ENCODE results near the gene CLCN6.
A peak's percentile ranks its signal among the peaks of the same experiment; 100 is the strongest.

Gene CLCN6

DNA sequence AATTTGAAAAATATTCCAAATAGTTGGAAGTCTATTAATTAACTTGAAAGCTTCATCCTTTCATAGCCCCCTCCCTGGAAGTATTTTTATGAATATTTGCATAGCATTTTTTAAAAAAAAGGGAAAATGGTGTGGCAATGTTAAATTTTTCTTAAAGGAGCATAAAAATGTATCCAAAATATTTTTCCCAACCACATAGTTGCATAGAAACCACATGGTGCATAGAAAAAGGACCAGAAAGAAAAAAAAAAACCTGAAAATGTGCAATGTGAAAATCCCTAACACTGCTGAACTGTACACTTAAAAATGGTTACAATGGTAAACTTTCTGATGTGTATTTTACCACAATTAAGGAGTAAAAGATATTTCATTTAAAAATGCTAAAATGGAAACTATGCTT lies 36.0 kb upstream of the CLCN6 start:
- peaks cover 7% of the 10 kb centered on the region for H3K27me3 Mint-ChIP-seq
- H3K4me3 Mint-ChIP-seq = no peak overlapping the region
- peaks cover 11% of the 10 kb centered on the region for H3K4me1 Mint-ChIP-seq (ENCODE audit: low read depth)
- intact Hi-C loops (cut with micrococcal nuclease) = no loop called here
- no peaks in the 10 kb centered on the region for H3K36me3 Mint-ChIP-seq (ENCODE audit: low read depth)
- H3K27ac Mint-ChIP-seq = no peak overlapping the region
- no peaks in the 10 kb centered on the region for H3K9me3 Mint-ChIP-seq

DNA sequence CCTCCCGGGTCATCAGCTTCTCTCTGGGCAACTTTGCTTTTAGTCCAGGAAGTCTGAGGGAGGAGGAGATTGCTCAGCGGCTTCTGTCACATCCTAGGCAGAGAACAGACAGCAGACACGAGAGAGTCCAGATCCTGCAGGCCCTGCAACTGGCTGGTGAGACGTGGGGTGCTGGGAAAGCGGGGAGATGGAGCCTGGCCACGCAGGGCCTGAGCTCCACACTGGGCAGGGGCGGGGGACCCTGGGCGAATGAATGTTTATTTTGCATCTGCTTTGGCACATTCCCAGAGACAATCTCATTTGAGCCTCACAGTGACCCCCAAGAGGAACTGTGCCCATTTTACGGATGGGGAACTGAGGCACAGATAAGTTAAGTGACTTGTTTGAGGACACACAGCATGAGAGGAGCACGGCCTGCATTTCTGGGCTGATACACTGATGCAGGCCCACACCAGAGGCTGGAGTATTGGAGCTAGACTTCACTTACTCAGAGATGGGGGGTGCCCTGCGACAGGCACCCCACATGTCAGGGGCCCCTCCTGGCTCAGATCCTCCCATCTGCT lies 34.4 kb upstream of the CLCN6 start:
- peaks cover 11% of the 10 kb centered on the region for H3K4me1 Mint-ChIP-seq (ENCODE audit: low read depth)
- peaks cover 6% of the 10 kb centered on the region for H3K27me3 Mint-ChIP-seq
- H3K4me3 Mint-ChIP-seq = no peak overlapping the region
- H3K36me3 Mint-ChIP-seq (ENCODE audit: low read depth) = no peaks in the 10 kb centered on the region
- intact Hi-C loops (cut with micrococcal nuclease) = no loop called here
- H3K27ac Mint-ChIP-seq = no peak overlapping the region
- H3K9me3 Mint-ChIP-seq = no peaks in the 10 kb centered on the region

DNA sequence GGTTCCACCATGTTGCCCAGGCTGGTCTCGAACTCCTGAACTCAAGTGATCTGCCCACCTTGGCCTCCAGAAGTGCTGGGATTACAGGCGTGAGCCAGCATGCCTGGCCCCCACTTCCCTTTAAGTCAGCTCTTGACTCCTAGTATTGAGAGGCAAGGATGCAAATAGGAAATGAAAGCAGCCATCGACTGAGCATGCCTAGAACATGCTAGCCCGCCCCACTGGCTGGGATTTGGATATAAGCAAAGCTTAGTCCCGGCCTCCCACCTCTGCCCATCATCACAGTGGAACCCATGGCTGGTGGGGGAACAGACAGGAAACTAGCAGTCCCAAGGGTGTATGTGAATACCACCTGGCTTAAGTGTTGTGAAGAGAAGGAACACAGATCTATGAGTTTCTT lies 33.5 kb upstream of the CLCN6 start:
- Mint-ChIP-seq H3K9me3 (no peaks in the 10 kb centered on the region), H3K36me3 (ENCODE audit: low read depth) (no peaks in the 10 kb centered on the region), H3K27me3 (peaks cover 4% of the 10 kb centered on the region), H3K4me3 (no peak overlapping the region), H3K27ac (peak overlapping the region; percentile 59), H3K4me1 (ENCODE audit: low read depth) (peaks cover 11% of the 10 kb centered on the region)
- intact Hi-C loops (cut with micrococcal nuclease) = no loop called here

DNA sequence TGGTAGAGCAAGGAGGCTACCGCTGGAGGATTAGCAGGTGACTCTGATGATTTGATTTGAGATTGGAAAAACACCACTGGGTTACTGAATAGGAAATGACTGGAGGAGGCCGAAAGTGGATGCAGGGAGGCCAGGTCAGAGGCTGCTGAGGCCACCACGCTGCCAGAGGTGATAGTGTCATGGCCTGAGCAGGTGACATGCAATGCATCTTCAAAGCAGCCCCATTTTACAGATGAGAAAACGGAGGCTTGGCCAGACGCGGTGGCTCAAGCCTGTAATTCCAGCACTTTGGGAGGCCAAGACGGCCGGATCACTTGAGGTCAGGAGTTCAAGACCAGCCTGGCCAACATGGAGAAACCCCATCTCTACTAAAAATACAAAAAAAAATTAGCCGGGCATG lies 31.2 kb upstream of the CLCN6 start:
- Mint-ChIP-seq H3K4me3 (no peak overlapping the region), H3K27ac (no peak overlapping the region), H3K27me3 (peaks cover 4% of the 10 kb centered on the region), H3K4me1 (ENCODE audit: low read depth) (peaks cover 6% of the 10 kb centered on the region), H3K9me3 (no peaks in the 10 kb centered on the region), H3K36me3 (ENCODE audit: low read depth) (no peaks in the 10 kb centered on the region)
- intact Hi-C loops (cut with micrococcal nuclease) = no loop called here

DNA sequence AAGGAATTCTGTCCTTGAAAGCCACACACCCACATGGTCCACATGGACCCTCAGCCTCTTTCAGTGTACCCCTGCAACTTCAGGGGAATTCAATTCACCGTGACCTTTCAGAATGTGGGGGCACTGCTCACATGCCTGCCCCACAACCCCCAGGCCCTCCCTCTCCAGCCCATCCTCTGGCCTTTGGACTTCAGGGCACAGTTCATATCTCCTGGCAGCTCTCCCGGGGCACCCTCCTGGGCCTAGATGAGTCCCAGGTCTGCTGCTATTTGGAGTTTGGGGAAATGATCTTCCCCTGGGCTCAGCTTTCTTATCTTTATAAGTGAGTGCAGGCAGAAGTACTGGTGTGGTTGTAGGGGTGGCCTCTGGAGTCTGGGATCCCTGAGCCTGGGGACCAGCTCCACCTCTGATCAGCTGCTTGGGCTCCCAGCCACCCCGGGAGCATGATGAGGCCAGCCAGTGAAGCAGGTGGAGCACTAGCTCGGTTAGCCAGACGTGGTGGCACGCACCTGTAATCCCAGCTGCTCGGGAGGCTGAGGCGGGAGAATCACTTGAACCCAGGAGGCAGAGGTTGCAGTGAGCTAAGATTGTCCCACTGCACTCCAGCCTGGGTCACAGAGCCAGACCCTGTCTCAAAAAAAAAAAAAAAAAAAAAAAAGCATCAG lies 28.2 kb upstream of the CLCN6 start:
- no peaks in the 10 kb centered on the region for H3K36me3 Mint-ChIP-seq (ENCODE audit: low read depth)
- no peaks in the 10 kb centered on the region for H3K4me1 Mint-ChIP-seq (ENCODE audit: low read depth)
- peaks cover 7% of the 10 kb centered on the region for H3K27me3 Mint-ChIP-seq
- no peak overlapping the region for H3K4me3 Mint-ChIP-seq
- no peak overlapping the region for H3K27ac Mint-ChIP-seq
- no peaks in the 10 kb centered on the region for H3K9me3 Mint-ChIP-seq
- intact Hi-C loops (cut with micrococcal nuclease) = no loop called here

DNA sequence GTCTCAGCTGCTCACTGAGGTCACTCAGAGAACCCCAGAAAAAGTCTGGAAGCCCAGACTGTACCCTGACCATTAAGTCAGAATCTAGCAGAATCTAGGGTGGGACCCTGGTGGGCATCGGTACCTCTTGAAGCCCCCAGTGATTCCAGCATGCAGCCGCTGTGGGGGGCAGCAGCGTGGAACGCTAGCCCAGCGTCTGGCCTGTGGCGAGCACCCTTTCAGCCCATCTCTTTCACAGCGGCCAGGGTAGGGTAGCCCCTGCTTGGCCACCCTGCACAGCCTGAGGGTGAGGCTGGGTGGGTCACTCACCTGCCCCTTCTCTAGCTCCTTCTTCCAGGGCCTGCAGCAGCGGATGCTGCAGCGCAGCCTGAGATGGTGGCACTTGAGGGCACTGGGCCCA lies 27.7 kb upstream of the CLCN6 start:
- Mint-ChIP-seq H3K36me3 (ENCODE audit: low read depth) (no peaks in the 10 kb centered on the region), H3K4me1 (ENCODE audit: low read depth) (no peaks in the 10 kb centered on the region), H3K27ac (no peak overlapping the region), H3K4me3 (no peak overlapping the region), H3K9me3 (no peaks in the 10 kb centered on the region), H3K27me3 (peaks cover 7% of the 10 kb centered on the region)
- intact Hi-C loops (cut with micrococcal nuclease) = no loop called here

DNA sequence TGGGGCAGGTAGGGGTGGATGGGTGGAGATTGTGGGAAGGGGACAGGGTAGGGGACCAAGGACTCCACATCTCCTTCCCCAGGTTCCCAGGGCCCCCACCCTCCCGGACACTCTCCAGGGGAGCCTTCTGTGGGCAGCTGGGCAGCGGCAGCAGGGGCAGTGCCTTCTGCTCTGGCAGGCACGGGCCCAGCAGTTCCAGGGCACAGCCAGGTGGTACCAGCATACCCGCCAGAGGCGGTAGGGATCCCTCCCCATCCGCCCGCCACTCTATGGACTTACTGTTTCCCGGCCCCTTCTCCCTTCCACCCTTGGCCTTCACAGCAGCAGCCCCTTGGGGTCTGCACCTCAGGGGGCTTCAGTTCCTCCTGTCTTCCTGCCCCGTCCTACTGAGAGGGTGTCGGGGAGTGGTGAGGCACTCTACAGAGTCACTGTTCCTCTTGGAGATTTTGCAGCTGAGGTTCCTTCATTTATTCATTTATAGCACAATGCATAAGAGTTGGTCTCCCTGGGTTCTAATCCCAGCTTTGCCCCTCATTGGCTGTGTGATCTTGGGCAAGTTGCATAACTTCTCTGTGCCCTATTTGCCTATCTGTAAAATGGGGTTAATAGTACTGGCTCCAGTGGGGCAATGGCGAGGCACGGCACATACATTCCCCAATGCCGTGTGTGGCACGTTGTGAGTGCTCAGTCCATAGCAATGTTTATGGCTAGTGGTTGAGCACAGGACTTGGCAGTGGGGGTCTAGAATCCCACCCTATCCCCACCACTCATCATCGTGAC lies 27.0 kb upstream of the CLCN6 start:
- intact Hi-C loops (cut with micrococcal nuclease) = no loop called here
- H3K9me3 Mint-ChIP-seq = no peaks in the 10 kb centered on the region
- H3K4me3 Mint-ChIP-seq = no peak overlapping the region
- peak overlapping the region; percentile 50 for H3K27ac Mint-ChIP-seq
- H3K36me3 Mint-ChIP-seq (ENCODE audit: low read depth) = no peaks in the 10 kb centered on the region
- no peaks in the 10 kb centered on the region for H3K4me1 Mint-ChIP-seq (ENCODE audit: low read depth)
- peaks cover 7% of the 10 kb centered on the region for H3K27me3 Mint-ChIP-seq

DNA sequence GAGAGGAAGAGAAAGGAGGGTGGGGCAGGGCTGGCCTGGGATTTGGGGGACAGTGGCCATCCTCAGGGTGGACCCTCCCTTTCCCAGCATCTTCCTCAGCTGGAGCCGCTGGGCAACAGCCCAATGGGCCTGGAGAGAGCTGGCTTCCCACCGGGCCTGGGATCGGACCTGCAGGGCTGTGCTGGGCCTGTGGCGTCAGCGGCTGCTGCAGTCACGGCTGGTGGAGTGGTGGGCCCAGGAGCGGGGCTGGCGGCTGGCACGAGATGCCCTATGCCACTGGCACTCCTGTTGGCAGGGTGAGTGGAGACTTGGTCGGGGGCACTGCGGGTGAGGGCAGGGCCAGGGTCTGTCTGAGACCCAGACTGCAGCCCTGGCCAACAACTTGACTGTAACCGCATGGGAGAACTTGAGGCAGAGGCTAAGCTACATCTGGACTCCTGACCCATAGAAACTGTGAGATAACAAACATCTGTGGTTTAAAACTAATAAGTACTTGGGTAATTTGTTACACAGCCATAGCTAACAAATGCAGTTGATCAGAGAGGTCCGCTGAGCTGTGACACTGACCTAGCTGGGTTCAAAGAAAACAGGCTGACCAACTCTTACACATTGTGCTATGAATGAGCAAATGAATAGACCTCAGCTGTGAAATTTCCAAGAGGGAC lies 26.1 kb upstream of the CLCN6 start:
- no peak overlapping the region for H3K27ac Mint-ChIP-seq
- peaks cover 4% of the 10 kb centered on the region for H3K4me1 Mint-ChIP-seq (ENCODE audit: low read depth)
- intact Hi-C loops (cut with micrococcal nuclease) = no loop called here
- no peaks in the 10 kb centered on the region for H3K9me3 Mint-ChIP-seq
- no peaks in the 10 kb centered on the region for H3K36me3 Mint-ChIP-seq (ENCODE audit: low read depth)
- no peak overlapping the region for H3K4me3 Mint-ChIP-seq
- H3K27me3 Mint-ChIP-seq = peaks cover 7% of the 10 kb centered on the region

DNA sequence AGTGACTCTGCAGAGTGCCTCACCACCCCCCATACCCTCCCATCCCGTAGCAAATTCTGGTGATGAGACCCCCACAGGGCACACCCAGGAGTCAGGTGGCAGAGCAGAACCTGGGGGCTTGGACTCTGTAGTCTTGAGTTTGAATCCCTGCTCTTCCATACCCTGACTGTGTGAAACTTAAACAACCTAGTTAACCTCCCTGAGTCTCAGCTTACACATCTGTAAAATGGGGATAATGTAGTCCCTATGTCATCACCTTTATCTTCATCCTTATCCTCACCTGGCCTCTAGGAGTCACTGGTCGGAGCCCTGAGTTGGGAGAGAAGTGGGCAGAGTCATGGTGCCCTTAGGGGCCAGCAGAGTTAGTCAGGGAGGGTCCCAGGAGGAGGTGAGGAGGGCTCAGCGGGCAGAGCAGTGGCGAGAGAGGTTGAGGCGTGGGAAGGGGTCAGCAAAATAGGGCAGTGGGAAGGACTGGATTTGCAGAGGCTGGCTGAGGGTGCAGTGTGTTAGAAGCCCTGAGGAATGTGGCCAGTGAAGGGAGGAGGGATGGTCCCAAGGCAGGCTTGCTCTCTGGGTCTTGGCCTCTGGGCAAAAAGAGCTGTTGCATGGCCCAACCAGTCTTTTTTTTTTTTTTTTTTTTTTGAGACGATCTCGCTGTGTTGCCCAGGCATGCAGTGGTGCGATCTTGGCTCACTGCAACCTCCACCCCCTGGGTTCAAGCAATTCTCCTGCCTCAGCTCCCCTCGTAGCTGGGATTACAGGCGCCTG lies 25.4 kb upstream of the CLCN6 start:
- Mint-ChIP-seq H3K4me3 (no peak overlapping the region), H3K9me3 (no peaks in the 10 kb centered on the region), H3K4me1 (ENCODE audit: low read depth) (peaks cover 12% of the 10 kb centered on the region), H3K27ac (no peak overlapping the region), H3K36me3 (ENCODE audit: low read depth) (no peaks in the 10 kb centered on the region), H3K27me3 (peaks cover 10% of the 10 kb centered on the region)
- intact Hi-C loops (cut with micrococcal nuclease) = no loop called here

DNA sequence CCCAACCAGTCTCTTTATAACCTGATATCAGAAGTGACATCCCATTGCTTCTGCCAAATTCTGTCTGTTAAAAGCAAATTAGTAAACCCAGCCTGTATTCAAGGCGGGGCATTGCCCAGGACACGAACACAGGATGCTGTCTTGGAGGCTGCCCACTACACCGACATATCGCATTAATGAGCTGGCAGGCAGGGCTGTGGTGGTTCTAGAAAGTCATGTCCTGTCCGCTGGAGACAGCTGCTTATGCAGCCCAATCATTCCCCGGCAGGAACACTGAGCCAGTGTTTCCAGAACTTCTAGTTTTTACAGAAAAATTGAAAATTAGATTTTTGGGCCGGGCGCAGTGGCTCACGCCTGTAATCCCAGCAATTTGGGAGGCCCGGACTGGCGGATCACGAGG lies 24.7 kb upstream of the CLCN6 start:
- Mint-ChIP-seq H3K27me3 (peaks cover 10% of the 10 kb centered on the region), H3K36me3 (ENCODE audit: low read depth) (no peaks in the 10 kb centered on the region), H3K27ac (no peak overlapping the region), H3K4me1 (ENCODE audit: low read depth) (peaks cover 14% of the 10 kb centered on the region), H3K9me3 (no peaks in the 10 kb centered on the region), H3K4me3 (no peak overlapping the region)
- intact Hi-C loops (cut with micrococcal nuclease) = no loop called here

DNA sequence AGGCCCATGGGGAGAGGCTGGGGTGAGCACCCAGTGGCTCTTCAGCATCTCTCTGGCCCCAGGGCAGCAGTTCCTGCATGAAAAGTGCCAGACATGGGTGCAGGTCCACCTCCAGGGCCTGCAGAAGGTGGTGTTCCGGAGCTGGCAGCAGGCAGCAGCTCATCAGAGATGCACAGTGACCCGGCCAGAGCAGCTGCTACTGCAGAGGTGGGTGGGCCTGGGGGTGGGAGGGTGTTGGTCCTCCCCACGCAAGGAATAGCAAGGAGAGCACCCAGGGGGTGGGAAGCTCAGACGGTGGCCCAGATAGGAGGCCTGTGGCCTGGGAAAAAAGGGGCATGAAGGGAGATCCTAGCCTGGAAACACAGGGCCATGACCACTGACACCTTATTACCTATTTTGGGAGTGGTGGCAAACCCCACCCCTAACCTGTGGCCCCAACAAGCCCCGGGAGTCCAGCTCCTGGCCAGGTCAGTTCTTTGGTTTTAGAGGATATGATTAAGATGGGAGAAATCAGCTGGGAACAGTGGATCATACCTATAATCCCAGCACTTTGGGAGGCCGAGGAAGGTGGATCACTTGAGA lies 23.8 kb upstream of the CLCN6 start:
- H3K9me3 Mint-ChIP-seq = no peaks in the 10 kb centered on the region
- H3K27me3 Mint-ChIP-seq = peaks cover 10% of the 10 kb centered on the region
- peaks cover 20% of the 10 kb centered on the region for H3K4me1 Mint-ChIP-seq (ENCODE audit: low read depth)
- intact Hi-C loops (cut with micrococcal nuclease) = no loop called here
- H3K4me3 Mint-ChIP-seq = no peak overlapping the region
- H3K36me3 Mint-ChIP-seq (ENCODE audit: low read depth) = no peaks in the 10 kb centered on the region
- no peak overlapping the region for H3K27ac Mint-ChIP-seq

DNA sequence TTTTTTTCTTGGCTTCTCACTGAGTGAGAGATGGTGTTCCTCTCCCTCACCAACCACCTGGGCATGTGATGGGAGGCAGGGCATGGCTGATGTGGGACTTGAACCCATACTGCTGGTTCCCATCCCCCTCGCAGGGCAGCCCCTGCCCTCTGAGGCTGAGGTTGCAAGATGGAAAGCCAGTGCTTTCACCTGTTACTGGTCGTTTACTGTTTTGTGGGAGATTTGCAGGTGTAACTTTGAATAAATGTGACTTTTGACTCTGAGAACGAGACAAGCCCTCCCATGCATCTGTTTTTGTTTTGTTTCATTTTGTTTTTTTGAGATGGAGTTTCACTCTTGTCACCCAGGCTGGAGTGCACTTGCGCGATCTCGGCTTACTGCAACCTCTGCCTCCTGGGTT lies 22.4 kb upstream of the CLCN6 start:
- H3K27ac Mint-ChIP-seq = no peak overlapping the region
- peaks cover 33% of the 10 kb centered on the region for H3K4me1 Mint-ChIP-seq (ENCODE audit: low read depth)
- H3K36me3 Mint-ChIP-seq (ENCODE audit: low read depth) = peaks cover 7% of the 10 kb centered on the region
- no peak overlapping the region for H3K4me3 Mint-ChIP-seq
- peaks cover 11% of the 10 kb centered on the region for H3K27me3 Mint-ChIP-seq
- H3K9me3 Mint-ChIP-seq = no peaks in the 10 kb centered on the region
- intact Hi-C loops (cut with micrococcal nuclease) = no loop called here

DNA sequence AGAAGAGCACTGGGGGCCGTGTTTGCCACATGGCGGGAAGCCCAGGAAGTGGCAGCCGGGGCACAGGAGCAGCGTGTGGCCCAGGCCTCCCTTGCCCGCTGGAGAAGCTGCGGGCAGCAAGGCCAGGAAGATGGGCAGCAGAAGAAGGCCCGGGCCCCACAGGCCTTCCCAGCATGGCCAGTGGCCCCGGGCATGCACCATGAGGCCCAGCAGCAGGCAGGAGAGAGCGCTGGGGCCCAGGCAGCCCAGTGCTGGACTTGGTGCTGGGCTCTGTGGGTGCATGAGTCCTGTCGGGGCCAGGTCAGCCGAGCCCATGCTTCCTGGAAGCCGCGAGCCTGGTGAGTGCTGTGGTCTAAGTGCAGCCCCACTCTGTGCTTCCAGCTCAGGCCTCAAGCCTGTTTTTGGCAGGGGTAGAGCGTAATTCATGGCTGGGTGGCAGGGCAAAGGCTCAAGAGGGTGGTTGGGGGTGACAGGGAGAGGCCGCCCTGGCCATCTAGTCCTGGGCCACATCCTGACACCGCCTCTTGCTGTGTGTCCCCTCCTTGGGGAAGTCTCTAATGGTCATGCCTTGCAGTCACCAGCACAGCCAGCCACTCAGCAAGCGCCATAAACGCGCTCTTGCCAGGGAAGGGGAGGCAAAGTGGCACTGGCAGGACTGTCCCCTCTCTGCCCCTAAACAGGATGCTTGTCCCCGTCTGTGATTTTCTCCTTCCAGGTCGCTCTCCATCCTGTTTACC lies 21.6 kb upstream of the CLCN6 start:
- Mint-ChIP-seq H3K9me3 (no peaks in the 10 kb centered on the region), H3K36me3 (ENCODE audit: low read depth) (peaks cover 16% of the 10 kb centered on the region), H3K27me3 (peaks cover 8% of the 10 kb centered on the region), H3K4me1 (ENCODE audit: low read depth) (peaks cover 39% of the 10 kb centered on the region), H3K27ac (peak overlapping the region; percentile 68), H3K4me3 (no peak overlapping the region)
- intact Hi-C loops (cut with micrococcal nuclease) = no loop called here
